Measurements from ENCODE around the gene SUSD4.

GRCh38 chr1:223197923-223198627 lies 165.9 kb downstream of the SUSD4 start:
- TF ChIP-seq YY1 (IDR thresholded peaks at IDR 0.05; ENCODE audit: insufficient read depth, insufficient read length) (no peak), SUZ12 (IDR thresholded peaks at IDR 0.05; ENCODE audit: extremely low read depth, insufficient read depth, insufficient read length) (no peak), ZNF274 (IDR thresholded peaks at IDR 0.05; ENCODE audit: low read depth, low read length) (no peak)
